Endothelial cell of umbilical vein (primary cell): ENCODE data around the gene COPZ2.

Experiments
- EZH2 ChIP-seq: IDR thresholded peaks from 2 replicates; pipeline ENCODE4 v1.6.1; 2012; ENCODE audit warnings: borderline replicate concordance, low read depth, mild to moderate bottlenecking, moderate library complexity, low read length, inconsistent platforms; ENCODE audit not compliant: severe bottlenecking
- FOS ChIP-seq: IDR thresholded peaks from 2 replicates; pipeline ENCODE4 v1.6.1; 2011; ENCODE audit warnings: mild to moderate bottlenecking, low read length, moderate library complexity, borderline replicate concordance; ENCODE audit not compliant: insufficient read depth
- GATA2 ChIP-seq: IDR thresholded peaks from 2 replicates; pipeline ENCODE4 v1.7.0; 2011; ENCODE audit warnings: low read depth, mild to moderate bottlenecking, moderate library complexity, mixed read lengths, low read length; ENCODE audit not compliant: insufficient read length, insufficient read depth
- JUN ChIP-seq: IDR thresholded peaks from 2 replicates; pipeline ENCODE4 v1.6.1; 2011; ENCODE audit warnings: borderline replicate concordance, low read depth; ENCODE audit not compliant: insufficient read length, insufficient read depth
- MYC ChIP-seq: IDR thresholded peaks from one replicate; pipeline ENCODE4 v1.6.1; 2011; ENCODE audit warnings: mild to moderate bottlenecking, low read depth, low read length
- POLR2A ChIP-seq: IDR thresholded peaks from 2 replicates; pipeline ENCODE4 v1.6.1; 2012; ENCODE audit warnings: low read depth, mild to moderate bottlenecking, control low read depth, low read length
- POLR2AphosphoS5 ChIP-seq: IDR thresholded peaks from 2 replicates; pipeline ENCODE4 v1.6.1; 2012; ENCODE audit warnings: low read depth, mild to moderate bottlenecking, control low read depth, low read length, moderate library complexity; ENCODE audit not compliant: insufficient read depth
- TF ChIP-seq, protein P1 (sequence below), 2 donors: IDR thresholded peaks; 1 replicate in 1 of 2; 2 replicates in 1 of 2; pipeline ENCODE4 v1.5.1; 2011; ENCODE audit warnings: low read length in 2 of 2, mild to moderate bottlenecking in 2 of 2, moderate library complexity in 2 of 2, control low read depth in 1 of 2, inconsistent platforms in 1 of 2, low read depth in 1 of 2; ENCODE audit not compliant: insufficient read depth in 1 of 2; ENCODE audit errors: extremely low read depth in 1 of 2
- TF ChIP-seq, protein P2 (sequence below): IDR thresholded peaks from 2 replicates; pipeline ENCODE4 v1.6.1; 2011; ENCODE audit not compliant: insufficient read depth, insufficient read length

DNA sequence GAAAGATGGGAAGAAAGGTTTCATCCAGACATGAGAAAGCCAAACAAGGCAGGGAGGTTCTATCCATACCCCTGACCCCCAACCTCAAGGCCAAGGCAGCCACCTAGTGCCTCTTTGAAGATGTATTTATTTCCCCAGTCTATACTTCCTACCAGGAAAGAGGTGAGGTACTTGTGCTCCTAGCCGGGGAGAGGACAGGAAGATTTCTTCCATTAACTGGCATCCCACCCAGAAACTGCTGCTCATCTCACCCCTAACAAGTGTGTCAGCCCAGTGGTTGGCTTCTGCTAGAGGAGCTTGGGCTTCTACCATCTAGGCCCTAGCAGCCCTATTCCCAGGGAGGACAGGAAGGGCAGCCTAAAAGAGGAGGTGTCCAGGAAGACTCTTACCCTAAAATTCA lies 8.9 kb downstream of the COPZ2 start:
- TF ChIP-seq GATA2 = no peak
- no peak for TF ChIP-seq EZH2
- TF ChIP-seq, protein P1, sequence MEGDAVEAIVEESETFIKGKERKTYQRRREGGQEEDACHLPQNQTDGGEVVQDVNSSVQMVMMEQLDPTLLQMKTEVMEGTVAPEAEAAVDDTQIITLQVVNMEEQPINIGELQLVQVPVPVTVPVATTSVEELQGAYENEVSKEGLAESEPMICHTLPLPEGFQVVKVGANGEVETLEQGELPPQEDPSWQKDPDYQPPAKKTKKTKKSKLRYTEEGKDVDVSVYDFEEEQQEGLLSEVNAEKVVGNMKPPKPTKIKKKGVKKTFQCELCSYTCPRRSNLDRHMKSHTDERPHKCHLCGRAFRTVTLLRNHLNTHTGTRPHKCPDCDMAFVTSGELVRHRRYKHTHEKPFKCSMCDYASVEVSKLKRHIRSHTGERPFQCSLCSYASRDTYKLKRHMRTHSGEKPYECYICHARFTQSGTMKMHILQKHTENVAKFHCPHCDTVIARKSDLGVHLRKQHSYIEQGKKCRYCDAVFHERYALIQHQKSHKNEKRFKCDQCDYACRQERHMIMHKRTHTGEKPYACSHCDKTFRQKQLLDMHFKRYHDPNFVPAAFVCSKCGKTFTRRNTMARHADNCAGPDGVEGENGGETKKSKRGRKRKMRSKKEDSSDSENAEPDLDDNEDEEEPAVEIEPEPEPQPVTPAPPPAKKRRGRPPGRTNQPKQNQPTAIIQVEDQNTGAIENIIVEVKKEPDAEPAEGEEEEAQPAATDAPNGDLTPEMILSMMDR (IDR thresholded peaks at IDR 0.05; ENCODE audit: extremely low read depth in 1 of 2, insufficient read depth in 1 of 2, low read depth in 1 of 2, low read length in 2 of 2) = no peak
- TF ChIP-seq POLR2AphosphoS5 = no peak
- TF ChIP-seq POLR2A = no peak
- no peak for TF ChIP-seq FOS
- TF ChIP-seq, protein P2, sequence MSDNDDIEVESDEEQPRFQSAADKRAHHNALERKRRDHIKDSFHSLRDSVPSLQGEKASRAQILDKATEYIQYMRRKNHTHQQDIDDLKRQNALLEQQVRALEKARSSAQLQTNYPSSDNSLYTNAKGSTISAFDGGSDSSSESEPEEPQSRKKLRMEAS = no peak
- TF ChIP-seq MYC = no peak
- no peak for TF ChIP-seq JUN
